Hepatocyte (in vitro differentiated cells): Measurements from ENCODE around the gene USHBP1. TPM values are rescaled to one million over a fixed set of nuclear protein-coding genes. Genes with fewer than 3 reads are reported as not detected.

Source experiments
- DNase-seq: peaks from one replicate; pipeline ENCODE4 v3.0.0-alpha.2; 2016; ENCODE audit warnings: low spot score
- H2AFZ ChIP-seq: fragments of 200-600 bp; sonication (generic); 2 replicates; pipeline ENCODE4 v1.6.0; 2016; ENCODE audit warnings: antibody characterized with exemption, mild to moderate bottlenecking
- H3K27ac ChIP-seq: fragments of 200-600 bp; sonication (generic); 2 replicates; pipeline ENCODE4 v1.5.1; 2016; ENCODE audit warnings: mild to moderate bottlenecking
- H3K27me3 ChIP-seq: fragments of 200-600 bp; sonication (generic); 2 replicates; pipeline ENCODE4 v1.6.1; 2016
- H3K36me3 ChIP-seq: fragments of 200-600 bp; sonication (generic); replicated peaks from 2 replicates; pipeline ENCODE4 v1.5.1; 2016; ENCODE audit warnings: low read depth; ENCODE audit not compliant: insufficient read depth
- H3K4me1 ChIP-seq: fragments of 200-600 bp; sonication (generic); 2 replicates; pipeline ENCODE4 v1.5.1; 2016; ENCODE audit warnings: mild to moderate bottlenecking, moderate library complexity; ENCODE audit not compliant: insufficient read depth
- H3K4me2 ChIP-seq: fragments of 200-600 bp; sonication (generic); 2 replicates; pipeline ENCODE4 v1.6.0; 2016
- H3K4me3 ChIP-seq: fragments of 200-600 bp; sonication (generic); 2 replicates; pipeline ENCODE4 v1.5.1; 2016; ENCODE audit warnings: mild to moderate bottlenecking
- H3K79me2 ChIP-seq: fragments of 200-600 bp; sonication (generic); 2 replicates; pipeline ENCODE4 v1.6.0; 2017; ENCODE audit warnings: mild to moderate bottlenecking
- H3K9me2 ChIP-seq: fragments of 200-600 bp; sonication (generic); replicated peaks from 2 replicates; pipeline ENCODE4 v1.6.0; 2017; ENCODE audit warnings: mild to moderate bottlenecking; ENCODE audit not compliant: insufficient read depth
- H3K9me3 ChIP-seq: fragments of 200-600 bp; sonication (generic); 2 replicates; pipeline ENCODE4 v1.5.1; 2016; ENCODE audit warnings: low read depth, mild to moderate bottlenecking
- H4K20me1 ChIP-seq: fragments of 200-600 bp; sonication (generic); 2 replicates; pipeline ENCODE4 v1.6.0; 2016; ENCODE audit warnings: mild to moderate bottlenecking; ENCODE audit not compliant: insufficient read depth, poor library complexity, severe bottlenecking
- CTCF ChIP-seq: fragments of 200-600 bp; sonication (generic); IDR thresholded peaks from 2 replicates; pipeline ENCODE4 v1.5.1; 2016; ENCODE audit warnings: antibody characterized with exemption, mild to moderate bottlenecking; ENCODE audit not compliant: poor library complexity
- EZH2 ChIP-seq: fragments of 200-600 bp; sonication (generic); IDR thresholded peaks from 2 replicates; pipeline ENCODE4 v1.6.1; 2016; ENCODE audit warnings: antibody characterized with exemption, mild to moderate bottlenecking, borderline replicate concordance
- EZH2phosphoT487 ChIP-seq: fragments of 200-600 bp; sonication (generic); IDR thresholded peaks from one replicate; pipeline ENCODE4 v1.6.1; 2018; ENCODE audit warnings: antibody characterized with exemption, mild to moderate bottlenecking, low read depth, moderate library complexity; ENCODE audit not compliant: unreplicated experiment, severe bottlenecking
- WGBS: methylation state at CpG from one replicate; pipeline ENCODE4 v1.1.6; 2016; ENCODE audit warnings: low lambda C conversion rate; ENCODE audit errors: missing lambda C conversion rate; 5-methylcytosine and 5-hydroxymethylcytosine counted together
- polyA plus RNA-seq: library from polyadenylated mRNA; unstranded; fragments of >200 nt; fragmentation: Nextera tagmentation; extraction: Ambion mirVana; gene quantifications from 2 replicates; pipeline ENCODE4 v1.2.1, GENCODE V29; 2016
- total RNA-seq: library from RNA; depleted of rRNA; stranded (reverse); fragments of >200 nt; gene quantifications from 2 replicates; pipeline ENCODE4 v1.2.3, GENCODE V29; 2014

USHBP1 gene
- total and polyA plus RNA-seq, 2 experiments from 2014 or later = 0.98 TPM; not detected in 1

DNA sequence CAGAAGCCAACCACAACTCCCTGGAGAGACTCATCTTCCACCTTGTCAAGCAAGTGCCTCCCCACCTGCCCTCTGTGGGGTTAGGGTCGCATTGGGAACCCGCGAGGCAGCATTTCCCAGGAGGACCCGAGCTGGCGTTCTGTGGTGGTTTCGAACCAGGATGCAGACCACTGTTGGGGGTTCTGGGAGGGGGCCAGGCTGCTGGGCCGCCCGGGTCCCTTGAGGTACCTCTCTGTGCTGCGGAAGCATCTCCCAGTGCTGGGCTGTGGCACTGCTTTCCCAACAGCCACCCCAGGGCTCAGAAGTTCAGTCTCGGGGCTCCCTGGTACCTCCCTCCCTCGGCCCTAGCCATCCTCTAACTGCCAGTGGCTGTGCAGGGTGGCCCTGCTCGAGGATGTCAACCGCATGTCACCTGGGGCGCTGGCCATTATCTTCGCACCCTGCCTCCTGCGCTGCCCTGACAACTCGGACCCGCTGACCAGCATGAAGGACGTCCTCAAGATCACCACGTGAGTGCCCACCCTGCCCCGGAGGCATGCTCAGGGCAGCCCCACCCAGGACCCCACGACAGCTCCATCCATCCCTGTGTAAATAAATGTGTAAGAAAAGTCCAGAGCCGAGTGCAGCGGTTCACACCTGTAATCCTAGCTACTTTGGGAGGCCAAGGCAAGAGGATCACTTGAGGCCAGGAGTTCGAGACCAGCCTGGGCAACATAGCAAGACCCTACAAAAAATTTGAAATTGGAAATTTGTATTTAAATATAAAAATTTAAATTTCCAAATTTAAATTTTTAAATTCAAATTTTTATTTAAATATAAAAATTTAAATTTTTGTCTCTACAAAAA lies 57.6 kb downstream of the USHBP1 start:
- no peak overlapping the region for H3K4me2 ChIP-seq
- peak; percentile 2 for DNase-seq
- TF ChIP-seq EZH2 = no peak
- no peak for TF ChIP-seq CTCF
- no peak for TF ChIP-seq EZH2phosphoT487

DNA sequence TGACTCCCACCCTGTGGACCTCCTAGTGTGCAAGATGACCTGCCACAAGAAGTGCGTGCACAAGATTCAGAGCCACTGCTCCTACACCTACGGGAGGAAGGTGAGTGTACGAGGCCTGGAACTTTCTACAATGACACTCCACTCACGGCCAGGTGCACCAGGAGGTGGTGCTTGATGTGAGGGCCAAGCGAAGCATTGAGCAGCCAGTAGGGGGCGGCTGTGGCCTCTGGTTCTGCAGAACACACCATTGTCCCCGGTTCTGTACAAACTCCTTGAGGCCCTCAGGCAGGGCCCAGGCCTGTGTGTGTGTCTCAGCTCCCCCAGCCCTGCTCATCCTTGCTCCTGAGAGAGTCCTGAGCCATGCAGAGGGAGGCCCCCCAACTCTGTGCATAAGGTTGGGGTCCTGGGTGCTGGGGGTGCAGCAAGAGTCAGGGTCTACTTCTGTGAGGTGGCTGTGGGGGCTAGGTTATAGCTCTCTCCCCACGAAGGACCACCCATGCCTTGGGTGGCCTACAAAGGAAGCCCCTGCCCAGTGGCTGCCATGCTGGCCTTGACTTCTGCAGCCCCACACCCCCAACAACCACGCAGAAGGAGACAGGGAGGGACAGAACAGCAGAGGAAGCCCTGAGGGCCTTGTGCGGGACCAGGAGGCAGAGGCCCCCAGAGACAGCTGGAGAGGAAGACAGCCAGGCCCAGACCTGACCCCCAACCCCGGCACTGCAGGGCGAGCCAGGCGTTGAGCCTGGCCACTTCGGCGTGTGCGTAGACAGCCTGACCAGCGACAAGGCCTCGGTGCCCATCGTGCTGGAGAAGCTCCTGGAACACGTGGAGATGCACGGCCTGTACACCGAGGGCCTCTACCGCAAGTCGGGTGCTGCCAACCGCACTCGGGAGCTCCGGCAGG lies 59.1 kb downstream of the USHBP1 start:
- no peaks in the 10 kb centered on the region for H4K20me1 ChIP-seq
- no peaks in the 10 kb centered on the region for H3K4me1 ChIP-seq
- no peaks in the 10 kb centered on the region for H3K36me3 ChIP-seq
- WGBS = 85% methylated on average over 27 of the region's 27 CpGs
- H2AFZ ChIP-seq = no peak overlapping the region
- H3K4me3 ChIP-seq = no peak overlapping the region
- H3K9me2 ChIP-seq = no peaks in the 10 kb centered on the region
- H3K9me3 ChIP-seq = no peaks in the 10 kb centered on the region
- TF ChIP-seq EZH2 (no peak), CTCF (peak; percentile 57), EZH2phosphoT487 (no peak)
- H3K4me2 ChIP-seq = no peak overlapping the region
- no peaks in the 10 kb centered on the region for H3K27me3 ChIP-seq
- no peaks in the 10 kb centered on the region for H3K79me2 ChIP-seq
- H3K27ac ChIP-seq = no peak overlapping the region
- peak; percentile 77 for DNase-seq

More for the DNA sequence above, 57.6 kb downstream of the USHBP1 start:
- Histone ChIP-seq H4K20me1 (no peaks in the 10 kb centered on the region), H3K27me3 (no peaks in the 10 kb centered on the region), H3K27ac (no peak overlapping the region), H3K79me2 (no peaks in the 10 kb centered on the region), H3K9me2 (no peaks in the 10 kb centered on the region), H3K4me3 (no peak overlapping the region), H3K36me3 (no peaks in the 10 kb centered on the region), H3K9me3 (no peaks in the 10 kb centered on the region), H2AFZ (no peak overlapping the region), H3K4me1 (no peaks in the 10 kb centered on the region)
- 95% methylated on average over 25 of the region's 25 CpGs for WGBS

DNA sequence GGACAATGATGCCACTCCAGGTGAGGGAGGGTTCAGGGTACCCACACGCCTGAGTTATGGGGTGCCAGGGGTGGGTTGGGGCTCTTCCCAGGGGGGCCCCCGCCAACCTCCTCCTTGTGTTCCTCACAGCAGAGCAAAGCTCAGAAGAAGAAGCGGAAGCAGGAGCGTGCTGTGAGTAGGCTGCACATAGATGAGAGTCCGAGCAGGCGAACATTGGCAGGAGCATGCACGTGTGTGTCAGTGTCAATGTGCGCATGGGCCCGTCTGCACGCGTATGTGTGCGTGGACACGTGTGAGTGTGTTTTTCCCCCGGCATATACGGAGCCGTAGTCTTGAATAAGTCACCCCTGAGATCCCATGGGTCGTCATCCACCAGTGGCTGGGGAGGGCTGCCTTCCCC lies 61.8 kb downstream of the USHBP1 start:
- peak; percentile 3 for DNase-seq
- H3K4me3 ChIP-seq = no peak overlapping the region
- H3K79me2 ChIP-seq = no peaks in the 10 kb centered on the region
- no peaks in the 10 kb centered on the region for H3K4me1 ChIP-seq
- H3K9me2 ChIP-seq = no peaks in the 10 kb centered on the region
- H3K9me3 ChIP-seq = no peaks in the 10 kb centered on the region
- TF ChIP-seq EZH2 = no peak
- TF ChIP-seq EZH2phosphoT487 = no peak
- TF ChIP-seq CTCF = no peak
- H3K4me2 ChIP-seq = no peak overlapping the region
- H4K20me1 ChIP-seq = no peaks in the 10 kb centered on the region
- no peak overlapping the region for H2AFZ ChIP-seq
- H3K27ac ChIP-seq = no peak overlapping the region
- WGBS = 97% methylated on average over 15 of the region's 17 CpGs
- H3K27me3 ChIP-seq = no peaks in the 10 kb centered on the region
- no peaks in the 10 kb centered on the region for H3K36me3 ChIP-seq
